SHP77 (cell line): Measurements from ENCODE around the gene AIM2.
"Not testable (repeated sequence)": the region's sequence is repeated elsewhere in the genome, so short reads cannot be mapped to it uniquely, and the experiment has no call there.

Experiments used
- DNase-seq, 2 experiments: peaks; one replicate each; lab custom pipeline; 2025; lab: John Stamatoyannopoulos, UW

AIM2 gene

DNA sequence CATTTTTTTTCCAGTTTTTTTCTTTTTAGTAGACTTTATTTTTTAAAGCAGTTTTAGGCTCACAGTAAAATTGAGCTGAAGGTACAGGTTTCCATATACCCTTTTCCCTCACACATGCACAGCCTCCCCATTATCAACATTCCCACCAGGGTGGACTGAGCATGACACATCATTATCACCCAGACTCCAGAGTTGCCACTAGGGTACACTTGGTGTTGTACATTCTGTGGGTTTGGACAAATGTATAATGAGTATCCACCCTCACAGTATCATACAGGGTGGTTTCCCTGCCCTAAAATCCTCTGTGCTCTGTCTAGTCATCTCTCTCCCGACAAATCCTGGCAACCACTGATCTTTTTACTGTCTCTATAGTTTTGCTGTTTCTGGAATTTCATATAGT lies 3.0 kb upstream of the AIM2 start:
- DNase-seq, result no peak

DNA sequence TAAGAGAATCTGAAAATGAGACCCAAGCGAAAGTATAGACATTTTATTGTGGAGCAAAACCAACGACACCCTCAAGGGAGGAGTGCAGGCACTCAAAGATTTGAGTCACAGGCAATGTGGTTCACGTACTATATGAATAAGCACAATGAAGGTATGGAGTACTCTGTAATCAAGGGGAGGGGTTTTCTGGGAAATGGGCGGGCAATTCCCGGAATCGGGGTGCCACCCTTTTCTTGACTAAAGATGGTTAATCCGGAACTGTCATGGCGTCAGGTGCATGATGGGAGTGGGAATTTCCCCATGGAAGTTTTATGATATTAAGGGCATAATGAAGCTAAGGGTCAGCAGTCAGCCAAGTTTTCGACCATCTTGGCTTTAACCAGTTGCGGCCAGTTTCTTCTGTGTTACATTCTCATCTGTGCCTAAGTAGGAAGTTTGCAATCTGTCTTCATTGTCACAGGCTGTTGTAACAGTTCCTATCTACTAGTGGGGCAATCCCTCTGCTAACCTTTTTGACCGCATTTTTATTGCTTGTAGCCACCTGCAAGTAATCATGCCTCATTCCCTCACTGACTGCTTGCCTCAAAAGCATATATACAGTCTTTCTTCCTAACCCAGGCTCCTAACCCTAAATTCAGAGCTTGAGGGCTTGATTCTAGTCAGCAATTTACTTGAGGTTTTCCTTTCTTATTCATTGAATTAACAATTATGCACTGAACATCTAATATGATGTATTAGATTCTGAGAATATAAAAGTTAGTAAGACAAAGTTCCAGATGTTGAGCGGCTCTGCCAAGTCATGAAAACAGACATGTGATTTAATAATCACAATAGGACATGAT lies 775 bp upstream of the AIM2 start:
- DNase-seq, result no peak

DNA sequence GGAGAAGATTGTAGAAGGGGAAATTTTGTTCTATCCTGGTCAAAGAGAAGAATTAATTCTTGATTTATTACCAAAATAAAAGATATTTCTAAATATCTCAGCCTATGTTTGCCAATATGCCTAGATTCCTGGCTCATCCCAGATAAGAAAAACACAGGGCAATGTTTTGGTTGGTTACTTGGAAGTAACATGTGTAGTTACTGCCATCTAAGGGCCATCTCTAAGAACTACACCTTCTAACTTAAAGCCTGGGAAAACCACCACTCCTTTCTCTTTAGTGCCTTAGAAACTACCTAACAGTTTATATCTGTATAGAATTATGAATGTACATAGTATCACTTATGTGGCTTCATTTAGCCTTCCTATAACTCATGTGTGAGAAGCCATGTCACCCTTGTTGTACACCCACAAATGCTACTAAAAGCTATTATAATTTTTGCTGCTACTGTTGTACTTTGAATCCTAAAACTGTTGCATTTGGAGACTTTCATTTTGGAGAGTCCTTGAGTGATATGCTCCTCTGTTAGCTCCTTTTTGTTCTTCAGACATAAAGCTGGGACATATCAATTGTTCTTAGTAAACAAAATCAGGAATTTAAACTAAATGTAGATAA lies 4.5 kb downstream of the AIM2 start:
- peak; percentile 49 to 55 for DNase-seq

DNA sequence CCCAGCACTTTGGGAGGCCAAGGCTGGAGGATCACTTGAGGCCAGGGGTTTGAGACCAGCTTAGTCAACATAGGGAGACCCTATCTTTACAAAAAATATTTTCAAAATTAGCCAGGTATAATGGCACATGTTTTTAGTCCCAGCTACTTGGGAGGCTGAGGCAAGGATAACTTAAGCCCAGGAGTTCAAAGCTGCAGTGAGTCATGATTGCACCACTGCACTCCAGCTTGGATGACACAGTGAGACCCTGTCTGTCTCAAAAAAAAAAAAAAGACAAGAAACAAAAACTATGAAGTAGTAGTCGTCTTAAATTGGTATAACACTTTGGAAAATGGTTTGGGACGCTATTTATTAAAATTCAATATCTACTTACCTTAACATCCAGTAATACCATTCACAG lies 7.7 kb downstream of the AIM2 start:
- no peak for DNase-seq

DNA sequence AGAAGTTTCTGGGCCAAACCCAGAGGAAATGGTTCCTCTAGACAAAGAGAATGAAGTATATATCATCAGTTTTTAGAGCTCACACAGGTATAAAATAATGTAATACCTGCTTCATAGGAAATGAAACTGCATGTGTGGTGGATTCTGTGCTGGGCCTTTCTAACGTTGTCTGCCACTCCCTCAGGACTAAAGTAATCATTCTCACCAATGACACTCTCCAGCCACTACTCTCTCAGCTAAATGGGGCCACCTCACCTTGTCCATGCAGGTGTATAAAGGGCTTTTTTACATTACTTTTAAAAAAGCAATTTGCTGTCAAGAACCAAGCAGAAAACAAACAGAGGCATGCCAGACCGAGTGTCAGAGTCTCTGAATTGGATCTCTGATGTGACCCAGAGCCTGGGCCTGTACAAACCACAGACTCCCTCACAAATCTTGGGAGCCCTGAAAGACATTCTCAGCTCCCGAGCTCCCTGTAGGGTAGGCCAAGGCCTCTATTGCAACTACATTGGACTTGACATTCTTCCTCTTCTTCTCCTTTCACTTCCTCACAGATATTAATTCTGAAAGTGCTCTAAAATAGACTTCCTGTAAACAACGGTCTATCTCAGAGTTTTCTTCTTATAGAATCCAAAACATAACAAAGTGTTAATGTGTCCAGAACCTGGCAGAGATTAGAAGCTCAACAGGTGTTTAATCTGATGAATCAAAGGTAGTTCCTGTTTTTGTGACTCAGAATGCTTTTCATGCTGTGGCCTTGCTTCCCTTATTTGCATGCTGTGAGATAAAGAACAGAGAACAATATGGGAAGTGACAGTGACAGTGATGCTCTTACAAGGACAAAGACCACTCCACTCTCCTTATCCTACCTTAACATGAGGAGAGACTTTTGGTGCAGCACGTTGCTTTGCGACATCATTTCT lies 8.6 kb downstream of the AIM2 start:
- DNase-seq, result no peak

DNA sequence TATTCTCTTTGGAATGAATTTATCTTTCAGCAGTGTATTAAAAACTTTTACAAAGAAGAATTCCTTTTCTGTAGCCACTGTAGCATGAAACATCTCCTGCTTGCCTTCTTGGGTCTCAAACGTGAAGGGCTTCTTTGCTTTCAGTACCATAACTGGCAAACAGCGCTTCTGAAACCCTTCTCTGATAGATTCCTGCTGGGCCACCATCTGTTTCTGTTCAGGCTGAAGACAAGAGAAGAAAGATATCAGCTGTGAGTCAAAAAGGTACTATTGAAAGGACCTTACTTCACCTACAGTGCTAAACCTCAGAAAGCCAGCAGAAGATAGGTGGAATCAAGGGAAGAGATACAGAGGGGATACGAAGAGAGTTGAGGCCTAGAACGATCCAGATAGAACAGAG lies 10.5 kb downstream of the AIM2 start:
- DNase-seq, result no peak

DNA sequence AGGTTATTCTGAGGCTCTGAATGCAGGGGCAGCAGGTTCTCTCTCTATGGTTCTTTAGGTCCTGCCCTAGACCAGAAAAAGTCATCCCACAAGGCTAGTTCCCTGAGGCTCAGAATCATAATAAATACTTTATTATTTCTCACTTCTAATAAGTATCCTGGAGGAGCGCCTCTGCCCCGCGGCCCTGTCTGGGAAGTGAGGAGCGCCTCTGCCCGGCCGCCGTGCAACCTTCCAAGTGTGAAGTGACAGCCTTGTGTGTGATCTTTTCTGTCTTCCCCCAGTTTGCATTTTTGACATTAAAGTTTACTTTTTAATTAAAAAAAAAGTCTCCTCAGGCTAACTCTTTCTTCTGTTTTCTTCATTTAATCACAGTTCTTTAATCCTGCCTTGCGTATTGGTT lies 11.5 kb downstream of the AIM2 start:
- no peak for DNase-seq

DNA sequence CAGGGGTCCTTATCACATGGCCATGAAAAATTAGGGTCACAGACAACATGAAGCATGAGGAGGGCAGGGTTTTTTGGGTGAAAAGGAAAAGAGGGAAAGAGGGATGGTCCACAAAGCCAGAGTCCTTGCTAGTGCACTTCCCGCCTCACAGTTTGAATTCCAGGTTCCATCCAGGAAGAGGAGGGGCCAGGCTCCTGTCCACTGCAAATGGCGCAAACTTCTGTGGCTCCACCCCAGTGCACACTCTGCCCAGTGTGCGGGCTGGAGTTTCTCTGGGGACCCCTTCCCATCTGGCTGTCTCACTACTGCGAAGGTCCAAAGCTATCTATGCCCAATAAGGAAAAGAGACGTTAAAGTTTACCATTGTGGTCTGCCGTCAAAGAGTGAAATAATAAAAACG lies 17.8 kb downstream of the AIM2 start:
- no peak for DNase-seq

DNA sequence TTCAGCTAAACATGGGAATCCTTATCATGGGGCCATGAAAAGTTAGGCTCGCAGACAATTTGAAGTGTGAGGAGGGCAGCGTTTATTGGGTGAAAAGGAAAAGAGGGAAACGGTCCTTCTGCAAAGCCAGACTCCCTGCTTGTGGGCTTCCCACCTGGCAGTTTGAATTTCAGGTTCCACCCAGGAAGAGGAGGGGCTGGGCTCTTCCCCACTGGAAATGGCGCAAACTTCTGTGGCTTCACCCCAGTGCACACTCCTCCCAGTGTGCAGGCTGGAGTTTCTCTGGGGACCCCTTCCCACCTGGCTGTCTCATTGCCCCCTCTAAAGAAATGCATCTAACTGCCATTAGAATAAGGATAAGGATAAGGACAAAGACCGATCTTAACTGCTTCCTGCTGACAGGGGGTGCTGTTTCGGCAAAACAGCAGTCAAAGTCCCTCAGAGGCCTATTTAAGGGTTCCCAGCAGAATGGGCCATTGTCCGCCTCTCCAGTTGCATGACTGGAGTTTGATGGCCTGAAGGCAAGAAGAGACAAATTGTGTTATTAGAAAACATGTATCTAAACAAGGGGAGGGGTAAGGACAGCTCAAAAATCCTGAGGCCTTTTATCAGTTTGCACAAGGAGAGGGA lies 20.4 kb downstream of the AIM2 start:
- no peak for DNase-seq

DNA sequence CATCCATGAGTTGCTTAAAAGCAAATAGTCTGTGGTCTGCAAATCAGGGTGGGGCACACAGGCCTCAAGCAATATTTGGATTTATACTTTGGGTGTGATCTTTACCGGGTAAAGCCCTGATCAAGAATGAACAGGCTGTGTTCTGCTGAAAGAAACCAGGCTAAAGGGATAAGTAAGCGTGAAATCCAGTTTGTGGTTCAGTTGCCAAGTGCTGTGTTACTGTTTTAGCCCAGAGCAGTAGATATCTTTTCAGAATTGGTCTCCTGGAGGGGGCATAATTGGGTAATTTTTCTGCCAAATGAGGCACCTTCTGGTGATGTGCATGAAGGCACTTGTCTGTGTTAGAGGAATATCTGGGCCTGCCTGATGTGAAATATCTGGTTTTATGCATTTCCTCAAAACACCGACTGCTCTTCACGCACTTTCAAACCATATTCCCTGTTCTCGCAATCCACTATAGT lies 21.4 kb downstream of the AIM2 start:
- DNase-seq, result no peak

DNA sequence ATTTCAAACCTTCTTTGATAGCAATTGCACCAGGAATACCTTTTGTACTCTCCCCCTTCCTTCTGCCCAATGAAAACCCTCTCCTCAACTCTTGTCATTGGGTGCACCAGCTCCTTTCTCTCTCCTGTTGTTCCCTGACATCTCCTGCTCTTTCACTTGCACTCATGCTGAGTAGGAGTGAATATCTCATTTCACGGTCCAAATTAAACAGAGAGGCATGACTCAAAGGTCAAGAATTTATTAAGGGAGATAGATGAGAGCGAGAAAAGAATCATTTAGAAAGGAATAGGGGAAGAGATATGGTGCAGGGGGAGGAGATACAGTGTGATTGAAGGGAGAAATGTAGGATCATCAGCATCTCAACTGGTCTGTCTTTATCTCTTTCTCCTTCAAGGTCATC lies 22.1 kb downstream of the AIM2 start:
- DNase-seq, result no peak

DNA sequence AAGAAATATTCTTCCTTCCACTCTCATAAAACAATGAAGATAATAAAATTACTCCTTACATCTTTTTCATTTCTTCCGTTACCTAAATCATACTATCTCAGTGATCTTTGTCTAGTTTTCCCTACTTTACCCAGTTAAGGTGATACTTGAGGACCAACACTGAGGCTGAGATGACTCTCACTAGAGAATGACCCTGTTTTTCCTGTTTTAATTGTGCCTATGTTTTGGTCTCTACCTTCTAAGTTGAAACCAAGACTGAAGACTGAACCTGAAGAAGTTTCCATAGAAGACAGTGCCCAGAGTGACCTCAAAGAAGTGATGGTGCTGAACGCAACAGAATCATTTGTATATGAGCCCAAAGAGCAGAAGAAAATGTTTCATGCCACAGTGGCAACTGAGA lies 25.1 kb downstream of the AIM2 start:
- DNase-seq, result no peak

DNA sequence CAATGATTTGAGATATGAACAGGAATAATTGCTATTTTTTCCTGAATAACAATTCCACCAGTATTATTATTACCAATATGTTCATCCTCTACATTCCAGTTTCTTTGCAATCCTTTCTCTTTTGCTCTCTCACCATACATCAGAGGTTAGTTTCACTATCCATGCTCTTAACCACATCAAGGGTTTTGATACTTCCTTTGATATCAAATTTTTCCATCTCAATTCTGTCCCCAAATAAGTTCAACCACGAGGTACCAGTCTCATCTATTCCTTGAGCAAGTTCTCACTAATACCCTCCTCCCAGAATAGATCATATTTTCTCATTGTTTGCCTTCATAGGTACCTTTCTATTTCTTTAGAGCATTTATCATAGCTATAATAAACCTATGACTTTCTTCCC lies 30.1 kb downstream of the AIM2 start:
- DNase-seq, result not testable (repeated sequence)

DNA sequence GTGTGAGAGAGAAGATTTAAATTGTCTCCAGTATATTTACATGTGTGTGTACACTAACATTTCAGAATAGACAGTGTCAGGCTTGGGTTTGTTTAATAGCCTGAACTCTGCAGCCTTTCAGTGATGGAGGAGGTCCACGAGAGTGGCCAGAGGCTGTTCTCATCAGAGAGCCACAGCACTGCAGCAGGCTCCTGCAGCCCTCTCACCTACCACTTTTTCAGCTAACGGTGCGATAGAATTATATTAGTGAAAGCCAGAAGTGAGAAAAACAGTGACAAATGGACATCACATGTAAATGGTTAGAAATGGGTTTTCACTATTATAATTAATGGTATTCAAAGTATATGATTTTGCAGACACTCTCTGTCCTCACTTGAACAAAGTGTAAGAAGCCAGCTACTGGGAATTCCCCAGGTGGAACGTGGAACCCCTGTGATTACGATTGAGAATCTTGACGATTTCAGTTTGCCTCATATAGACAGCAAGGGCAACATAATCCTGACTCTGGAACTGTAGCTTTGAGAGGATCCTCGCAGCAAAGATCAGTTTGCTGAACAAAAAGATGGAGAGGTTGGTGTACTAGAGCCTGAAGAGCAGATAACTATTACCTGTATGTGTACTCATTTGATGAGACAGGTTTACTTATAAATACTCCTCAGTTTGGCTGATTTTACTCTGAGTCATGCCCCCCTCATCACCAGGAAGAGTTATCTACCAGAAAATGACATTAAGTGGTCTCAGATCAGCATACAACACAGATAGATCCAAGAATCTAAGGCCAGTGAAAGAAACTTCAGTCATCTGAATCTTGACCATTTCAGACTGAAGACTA lies 35.5 kb downstream of the AIM2 start:
- no peak for DNase-seq

DNA sequence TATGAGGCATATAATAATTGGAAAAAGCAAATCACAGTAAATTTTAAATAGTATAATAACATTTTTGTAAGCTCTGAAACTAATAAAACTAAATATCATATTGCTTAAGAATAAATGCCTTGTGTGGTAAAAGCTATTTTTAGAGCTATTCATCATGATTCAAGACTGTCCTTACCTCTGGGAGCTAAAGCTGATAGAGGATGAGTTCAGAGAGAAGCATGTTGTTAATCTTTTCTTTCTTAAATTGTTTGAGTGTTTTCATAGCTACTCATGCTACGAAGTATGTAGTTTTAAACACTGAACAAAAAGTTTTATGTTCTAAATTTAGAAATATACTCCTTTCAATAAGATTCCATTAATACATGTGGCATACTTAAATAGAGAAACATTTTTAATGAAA lies 36.4 kb downstream of the AIM2 start:
- no peak for DNase-seq

DNA sequence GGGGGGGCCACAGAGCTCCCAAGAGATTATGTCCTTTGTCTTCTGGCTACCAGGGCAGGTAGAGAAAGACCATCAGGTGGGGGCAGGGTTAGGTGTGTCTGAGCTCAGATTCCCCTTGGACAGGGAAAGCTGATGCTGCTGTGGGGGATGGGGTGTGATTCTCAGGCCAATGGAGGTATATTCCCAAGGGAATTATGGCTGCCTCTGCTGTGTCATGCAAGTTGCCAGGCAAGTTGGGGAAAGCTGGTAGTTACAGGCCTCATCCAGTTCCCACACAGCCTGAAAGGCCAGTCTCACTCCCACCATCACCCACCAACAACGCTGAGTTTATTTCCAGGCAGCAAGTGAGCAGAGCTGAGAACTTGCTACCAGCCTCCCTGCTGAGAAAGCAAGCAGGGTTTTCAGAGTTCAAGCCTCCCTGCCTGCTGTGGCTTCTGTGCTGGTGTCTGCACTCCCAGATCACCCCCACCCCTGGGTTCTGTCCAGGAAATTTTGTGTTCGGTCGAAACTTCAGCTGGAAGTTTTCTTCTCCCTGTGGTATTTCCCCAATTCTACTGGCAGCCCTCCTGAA lies 45.6 kb downstream of the AIM2 start:
- DNase-seq, result no peak

DNA sequence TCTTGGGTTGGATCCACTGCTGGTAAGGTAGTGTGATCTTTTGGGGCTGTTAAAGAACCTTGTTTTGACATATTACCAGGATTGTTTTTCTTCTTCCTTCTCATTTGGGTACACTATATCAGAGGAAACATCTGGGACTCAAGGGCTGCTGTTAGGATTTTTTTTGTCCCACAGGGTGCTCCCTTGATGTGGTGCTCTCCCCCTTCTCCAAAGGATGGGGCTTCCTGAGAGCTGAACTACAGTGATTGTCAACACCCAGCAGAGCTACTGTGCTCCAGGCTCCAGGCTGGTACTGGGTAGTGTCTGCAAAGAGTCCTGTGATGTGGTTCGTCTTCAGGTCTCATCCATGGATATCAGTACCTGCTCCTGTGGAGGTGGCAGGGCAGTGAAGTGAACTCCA lies 46.3 kb downstream of the AIM2 start:
- no peak for DNase-seq

DNA sequence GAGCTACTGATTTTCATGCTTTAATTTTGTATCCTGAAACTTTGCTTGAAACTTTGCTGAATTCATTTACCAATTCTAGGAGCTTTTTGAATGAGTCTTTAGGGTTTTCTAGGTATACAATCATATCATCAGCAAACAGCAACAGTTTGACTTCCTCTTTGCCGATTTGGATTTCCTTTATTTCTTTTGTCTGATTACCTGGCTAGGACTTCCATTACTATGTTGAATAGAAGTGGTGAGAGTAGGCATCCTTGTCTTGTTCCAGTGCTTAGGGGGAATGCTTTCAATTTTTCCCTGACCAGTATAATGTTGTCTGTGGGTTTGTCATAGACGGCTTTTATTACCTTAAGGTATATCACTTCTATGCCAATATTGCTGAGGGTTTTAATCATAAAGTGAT lies 49.7 kb downstream of the AIM2 start:
- not testable (repeated sequence) for DNase-seq

DNA sequence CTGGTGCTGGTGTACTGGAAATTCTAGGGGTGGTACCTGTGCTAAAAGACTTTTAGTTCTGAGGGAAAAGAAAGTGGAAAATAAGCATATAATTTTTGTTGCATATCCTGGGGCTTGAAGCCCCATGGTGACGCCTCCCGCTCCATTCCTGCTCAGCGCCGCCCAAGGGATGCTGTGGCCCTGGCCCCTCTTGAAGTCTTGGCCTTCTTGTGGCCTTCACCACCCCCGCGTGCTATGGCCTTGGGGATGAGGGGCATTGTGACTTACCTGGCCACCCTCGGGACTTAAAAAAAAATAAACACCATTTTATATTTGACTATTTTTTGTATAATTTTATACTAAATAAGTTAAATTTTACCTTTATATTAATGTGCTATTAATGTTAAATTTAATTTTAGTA lies 51.5 kb downstream of the AIM2 start:
- DNase-seq, result no peak

DNA sequence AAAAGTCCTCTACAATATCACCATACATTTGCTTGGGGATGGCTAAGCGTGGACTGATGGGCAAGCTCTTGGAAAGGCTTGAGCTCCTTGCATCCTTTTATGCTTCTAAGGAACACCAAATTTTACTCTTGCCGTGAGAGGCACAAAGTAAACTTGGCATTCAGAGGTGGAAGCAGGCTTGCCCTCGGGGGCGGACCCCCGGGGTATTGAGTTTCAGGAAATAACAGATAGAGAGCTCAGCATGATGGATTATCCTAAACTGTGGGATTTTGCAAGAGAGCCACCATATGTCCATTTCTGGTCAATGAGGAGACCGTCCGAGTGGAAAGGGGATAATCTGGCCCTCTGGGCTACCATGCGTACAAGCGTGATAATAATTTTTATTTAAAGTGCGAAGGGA lies 52.8 kb downstream of the AIM2 start:
- DNase-seq, result no peak

DNA sequence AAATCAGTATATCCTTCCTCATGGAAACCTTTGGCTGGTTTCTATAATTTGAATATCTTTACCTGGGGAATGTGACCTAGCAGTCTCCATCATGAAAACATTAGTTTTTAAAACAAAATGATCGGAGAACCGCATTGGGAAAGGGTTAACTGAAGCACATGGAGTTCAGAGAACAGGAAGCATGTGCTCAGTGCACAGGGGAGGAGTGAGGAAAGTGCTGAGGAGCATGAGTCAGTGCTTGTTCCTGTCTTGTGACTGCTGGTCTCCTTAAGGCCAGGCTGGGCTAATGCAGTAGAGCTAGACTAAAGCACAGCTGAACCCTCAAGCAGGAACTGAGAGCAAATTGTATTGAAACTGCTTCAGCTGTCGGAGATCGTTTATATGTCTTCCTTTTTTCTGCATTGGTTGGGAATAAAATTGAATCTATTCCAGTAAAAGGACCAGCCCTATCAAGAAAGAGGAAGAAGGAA lies 61.1 kb downstream of the AIM2 start:
- DNase-seq, result no peak
